IMR-90 (cell line): ENCODE results near the gene L3MBTL4. TPM values are rescaled to one million over a fixed set of nuclear protein-coding genes. Genes with fewer than 3 reads are reported as not detected.

Source experiments
- ATAC-seq: fragments of 200-7000 bp; cut with Tn5 transposase; 2 replicates; pipeline ENCODE4 v1.9.1; 2020; ENCODE audit warnings: low read depth, mild to moderate bottlenecking, moderate library complexity
- BruUV-seq: library from RNA; stranded (reverse); fragments of 400-500 nt; replicated peaks from 2 replicates; lab custom pipeline; 2021; lab: Mats Ljungman, UMichigan
- CTCF ChIA-PET: fragments of 300-600 bp; formaldehyde crosslinking; extraction: SDS; loops from one replicate; lab custom pipeline; 2021; ENCODE audit warnings: antibody characterized with exemption; lab: Yijun Ruan, JAX
- POLR2A ChIA-PET: fragments of 300-600 bp; sonication (Branson Sonifier 250); formaldehyde crosslinking; loops from one replicate; lab custom pipeline; 2022; ENCODE audit warnings: antibody characterized with exemption; ENCODE audit not compliant: unreplicated experiment; lab: Charles Lee
- DNase-seq: peaks from one replicate; pipeline ENCODE4 v3.0.0; 2013
- H2AFZ ChIP-seq: replicated peaks from 2 replicates; pipeline ENCODE3; 2013; ENCODE audit warnings: low read length, mild to moderate bottlenecking; ENCODE audit not compliant: poor library complexity
- H2AK5ac ChIP-seq: 2 replicates; pipeline ENCODE4 v1.6.1; 2013; ENCODE audit warnings: low read depth, low read length, inconsistent platforms
- H2AK9ac ChIP-seq: replicated peaks from 2 replicates; pipeline ENCODE3; 2013; ENCODE audit warnings: mild to moderate bottlenecking, low read depth, low read length, moderate library complexity; ENCODE audit not compliant: poor library complexity
- H2BK120ac ChIP-seq: 2 replicates; pipeline ENCODE4 v1.6.1; 2013; ENCODE audit warnings: low read depth, low read length, inconsistent platforms
- H2BK15ac ChIP-seq: 3 replicates; pipeline ENCODE4 v1.6.1; 2013; ENCODE audit warnings: low read depth, low read length, inconsistent platforms
- H2BK20ac ChIP-seq: 2 replicates; pipeline ENCODE4 v1.6.1; 2013; ENCODE audit warnings: low read depth, mild to moderate bottlenecking, inconsistent platforms, low read length, moderate library complexity
- H2BK5ac ChIP-seq: 2 replicates; pipeline ENCODE4 v1.6.1; 2013; ENCODE audit warnings: mild to moderate bottlenecking, low read depth, low read length, inconsistent platforms; ENCODE audit not compliant: poor library complexity, severe bottlenecking
- H3K14ac ChIP-seq: replicated peaks from 2 replicates; pipeline ENCODE4 v1.6.1; 2013; ENCODE audit warnings: low read depth, low read length, inconsistent platforms
- H3K18ac ChIP-seq: 2 replicates; pipeline ENCODE4 v1.6.1; 2013; ENCODE audit warnings: low read depth, low read length, control low read depth
- H3K23ac ChIP-seq: 2 replicates; pipeline ENCODE4 v1.6.1; 2013; ENCODE audit warnings: low read depth, low read length, inconsistent platforms
- H3K27ac ChIP-seq: 2 replicates; pipeline ENCODE4 v1.5.1; 2013; ENCODE audit warnings: mild to moderate bottlenecking, control low read depth, low read length; ENCODE audit not compliant: insufficient read depth
- H3K27me3 ChIP-seq: 2 replicates; pipeline ENCODE4 v1.6.1; 2013; ENCODE audit warnings: low read length; ENCODE audit not compliant: control insufficient read depth, insufficient read depth
- H3K36me3 ChIP-seq: 2 replicates; pipeline ENCODE4 v1.6.1; 2013; ENCODE audit warnings: low read length, mixed read lengths; ENCODE audit not compliant: control insufficient read depth, insufficient read depth
- H3K4ac ChIP-seq: 2 replicates; pipeline ENCODE4 v1.6.1; 2013; ENCODE audit warnings: low read depth, low read length, inconsistent platforms
- H3K4me1 ChIP-seq: 2 replicates; pipeline ENCODE4 v1.6.1; 2013; ENCODE audit warnings: low read length, mixed read lengths; ENCODE audit not compliant: control insufficient read depth, insufficient read depth
- H3K4me2 ChIP-seq: 2 replicates; pipeline ENCODE4 v1.6.1; 2013; ENCODE audit warnings: low read depth, mild to moderate bottlenecking, control low read depth, low read length, moderate library complexity
- H3K4me3 ChIP-seq: 2 replicates; pipeline ENCODE4 v1.5.1; 2013; ENCODE audit warnings: low read depth, mild to moderate bottlenecking, control low read depth, low read length, moderate library complexity; ENCODE audit not compliant: insufficient read depth
- H3K56ac ChIP-seq: 2 replicates; pipeline ENCODE4 v1.6.1; 2013; ENCODE audit warnings: low read length, inconsistent platforms; ENCODE audit not compliant: insufficient read depth; ENCODE audit errors: extremely low read depth
- H3K79me1 ChIP-seq, 2 experiments: 2 replicates each; pipeline ENCODE4 v1.6.1; 2013; ENCODE audit warnings: low read length in 2 of 2, inconsistent platforms in 1 of 2, low read depth in 1 of 2
- H3K9ac ChIP-seq: 2 replicates; pipeline ENCODE4 v1.6.1; 2013; ENCODE audit warnings: low read depth, low read length, control low read depth
- H3K9me1 ChIP-seq: 2 replicates; pipeline ENCODE4 v1.6.1; 2013; ENCODE audit warnings: low read length, inconsistent platforms; ENCODE audit not compliant: insufficient read depth
- H3K9me3 ChIP-seq: 2 replicates; pipeline ENCODE4 v1.6.1; 2013; ENCODE audit warnings: low read length; ENCODE audit not compliant: control insufficient read depth, insufficient read depth
- H4K20me1 ChIP-seq: 2 replicates; pipeline ENCODE4 v1.6.1; 2013; ENCODE audit warnings: low read length, inconsistent platforms; ENCODE audit not compliant: insufficient read depth
- H4K5ac ChIP-seq: 2 replicates; pipeline ENCODE4 v1.6.1; 2013; ENCODE audit warnings: mild to moderate bottlenecking, low read depth, low read length, control low read depth
- H4K8ac ChIP-seq, 2 experiments: 2 replicates each; pipeline ENCODE4 v1.6.1; 2013; ENCODE audit warnings: low read depth in 2 of 2, low read length in 2 of 2, control low read depth in 1 of 2, inconsistent platforms in 1 of 2
- H4K91ac ChIP-seq: 2 replicates; pipeline ENCODE4 v1.6.1; 2013; ENCODE audit warnings: low read depth, low read length, inconsistent platforms; ENCODE audit not compliant: insufficient read depth
- CEBPB ChIP-seq: IDR thresholded peaks from 2 replicates; pipeline ENCODE4 v1.6.1; 2012; ENCODE audit warnings: low read depth, low read length, improper control_type of control experiment
- CTCF ChIP-seq: conservative IDR thresholded peaks from 2 replicates; pipeline ENCODE4 v1.5.1; 2012; ENCODE audit warnings: mild to moderate bottlenecking, low read depth, low read length, improper control_type of control experiment
- MAFK ChIP-seq: IDR thresholded peaks from 2 replicates; pipeline ENCODE4 v1.6.1; 2012; ENCODE audit warnings: low read depth, low read length, improper control_type of control experiment
- NFE2L2 ChIP-seq: fragments of 150-350 bp; IDR thresholded peaks from 2 replicates; pipeline ENCODE4 v1.6.1; 2016; ENCODE audit warnings: low read depth, mild to moderate bottlenecking, low read length
- WGBS, 2 experiments: methylation state at CpG; one replicate each; pipeline versions ENCODE4 v1.1.5 to v1.1.7; 2013; ENCODE audit warnings: missing lambda C conversion rate in 2 of 2; ENCODE audit not compliant: insufficient read length in 1 of 2; ENCODE audit errors: extremely low coverage in 2 of 2; 5-methylcytosine and 5-hydroxymethylcytosine counted together
- dilution Hi-C: fragments of 300-500 bp; cut with HindIII; formaldehyde crosslinking; loops from one replicate; pipeline ENCODE4 v1.14.3; 2018; ENCODE audit warnings: low sequenced_read_pairs; ENCODE audit not compliant: unreplicated experiment
- in situ Hi-C: fragments of 300-500 bp; cut with MboI; formaldehyde crosslinking; loops from 3 replicates; pipeline ENCODE4 v1.14.3; 2019; ENCODE audit warnings: low sequenced_read_pairs, inconsistent platforms, mixed read lengths
- intact Hi-C: fragments of 100-400 bp; cut with micrococcal nuclease; formaldehyde crosslinking; loops from 2 replicates; pipeline ENCODE4 v1.10.0; 2022
- polyA plus RNA-seq, 3 experiments: library from polyadenylated mRNA; depleted of rRNA; stranded (reverse); fragments of >200 nt; gene quantifications; 2 replicates each; pipeline ENCODE4 v1.2.3, GENCODE V29; 2012; ENCODE audit warnings: low replicate concordance in 1 of 3
- total RNA-seq: library from RNA; depleted of rRNA; stranded (reverse); fragments of >200 nt; gene quantifications from 2 replicates; pipeline ENCODE4 v1.2.3, GENCODE V29; 2012

The L3MBTL4 gene
- total and polyA plus RNA-seq, 2 of the 4 experiments (the other 2 are of a cell fraction), result under 0.01 to 0.02 TPM

GRCh38 chr18:6039055-6039454, 375.7 kb downstream of the L3MBTL4 start:
- no peak overlapping the region for H3K4me2 ChIP-seq
- H2BK15ac ChIP-seq, result no peak overlapping the region
- peaks cover 7% of the 10 kb centered on the region for H3K9me3 ChIP-seq
- H2AK5ac ChIP-seq, result no peak overlapping the region; the same call in 1 of the 2 replicates
- H2BK120ac ChIP-seq, result no peak overlapping the region
- no CpG with 5 or more reads among the region's 2 CpGs for WGBS, 2 experiments
- H2AK9ac ChIP-seq, result no peak overlapping the region
- H3K79me1 ChIP-seq, result no peaks in the 10 kb centered on the region
- ATAC-seq, result peak; percentile 92
- no peak overlapping the region for H3K56ac ChIP-seq
- POLR2A ChIA-PET, result no interaction called here
- DNase-seq, result peak; percentile 60
- H2BK5ac ChIP-seq, result no peak overlapping the region
- H3K9me1 ChIP-seq, result no peaks in the 10 kb centered on the region
- no peak overlapping the region for H4K8ac ChIP-seq
- no peak overlapping the region for H3K27ac ChIP-seq
- intact Hi-C loops, result no loop called here
- H3K4me3 ChIP-seq, result no peak overlapping the region
- in situ Hi-C loops, result no loop called here
- no peak overlapping the region for H3K18ac ChIP-seq
- no peaks in the 10 kb centered on the region for H3K4me1 ChIP-seq
- no peak overlapping the region for H3K14ac ChIP-seq
- H4K91ac ChIP-seq, result no peak overlapping the region
- H3K23ac ChIP-seq, result no peak overlapping the region
- H3K4ac ChIP-seq, result no peak overlapping the region
- no peak overlapping the region for H3K9ac ChIP-seq
- TF ChIP-seq CTCF, result no peak
- TF ChIP-seq NFE2L2, result no peak
- TF ChIP-seq MAFK, result peak; percentile 34; the same call in 1 of the 2 replicates
- TF ChIP-seq CEBPB, result peak; percentile 11; the same call in 1 of the 2 replicates
- H2AFZ ChIP-seq, result no peak overlapping the region
- H4K5ac ChIP-seq, result no peak overlapping the region
- BruUV-seq, result no TSS peak
- dilution Hi-C loops, result no loop called here
- H3K36me3 ChIP-seq, result no peaks in the 10 kb centered on the region
- H4K20me1 ChIP-seq, result no peaks in the 10 kb centered on the region
- CTCF ChIA-PET, result no interaction called here
- H3K27me3 ChIP-seq, result no peaks in the 10 kb centered on the region
- no peak overlapping the region for H2BK20ac ChIP-seq
